ENCODE measurements around the gene BTN3A1. TPM values are rescaled to one million over a fixed set of nuclear protein-coding genes. Genes with fewer than 3 reads are reported as not detected.
A peak's percentile ranks its signal among the peaks of the same experiment; 100 is the strongest.
"Not testable (repeated sequence)": the region's sequence is repeated elsewhere in the genome, so short reads cannot be mapped to it uniquely, and the experiment has no call there.

The BTN3A1 gene
- total and polyA plus RNA-seq, 5 donors, result 4.4 to 11.2 (median 10.5) TPM

- intact Hi-C loops (cut with DNase I), result no loop called here
- H3K4me3 ChIP-seq (ENCODE audit: low read length), result no peak overlapping the region
- ATAC-seq (no peak), DNase-seq (no peak)
- H3K27me3 ChIP-seq (ENCODE audit: control insufficient read depth, insufficient read depth), result no peaks in the 10 kb centered on the region
- H3K9me3 ChIP-seq (ENCODE audit: control insufficient read depth, low read length), result no peaks in the 10 kb centered on the region
- no peak overlapping the region for H3K27ac ChIP-seq (ENCODE audit: low read length)
- peaks cover 7% of the 10 kb centered on the region for H3K4me1 ChIP-seq (ENCODE audit: control insufficient read depth, insufficient read depth, low read length)
- 94% methylated on average over 3 of the region's 3 CpGs for WGBS
These were observed 39.2 kb upstream of the BTN3A1 start for GRCh38 chr6:26362836-26363220.

- peak overlapping the region; percentile 98 for H3K4me3 ChIP-seq (ENCODE audit: low read length)
These were observed 38.0 kb upstream of the BTN3A1 start for GRCh38 chr6:26363882-26364701.

GRCh38 chr6:26365633-26365995, 36.5 kb upstream of the BTN3A1 start:
- Histone ChIP-seq H3K9me3 (ENCODE audit: control insufficient read depth, low read length) (no peaks in the 10 kb centered on the region), H3K4me3 (ENCODE audit: low read length) (peak overlapping the region; percentile 98), H3K27me3 (ENCODE audit: control insufficient read depth, insufficient read depth) (no peaks in the 10 kb centered on the region), H3K4me1 (ENCODE audit: control insufficient read depth, insufficient read depth, low read length) (peaks cover 7% of the 10 kb centered on the region), H3K27ac (ENCODE audit: low read length) (peak overlapping the region; percentile 95)
- ATAC-seq (no peak), DNase-seq (no peak)
- 0% methylated on average over 1 of the region's 1 CpG for WGBS
- intact Hi-C loops (cut with DNase I), result no loop called here

More at GRCh38 chr6:26363882-26364701, 38.0 kb upstream of the BTN3A1 start:
- WGBS, result 50% methylated on average over 6 of the region's 6 CpGs
- no peak for ATAC-seq
- intact Hi-C loops (cut with DNase I), result no loop called here
- DNase-seq, result no peak
- Histone ChIP-seq H3K4me1 (ENCODE audit: control insufficient read depth, insufficient read depth, low read length) (peaks cover 7% of the 10 kb centered on the region), H3K27ac (ENCODE audit: low read length) (peak overlapping the region; percentile 85), H3K9me3 (ENCODE audit: control insufficient read depth, low read length) (no peaks in the 10 kb centered on the region), H3K27me3 (ENCODE audit: control insufficient read depth, insufficient read depth) (no peaks in the 10 kb centered on the region)

- Histone ChIP-seq H3K9me3 (ENCODE audit: control insufficient read depth, low read length) (no peaks in the 10 kb centered on the region), H3K27ac (ENCODE audit: low read length) (no peak overlapping the region), H3K4me1 (ENCODE audit: control insufficient read depth, insufficient read depth, low read length) (peaks cover 7% of the 10 kb centered on the region), H3K27me3 (ENCODE audit: control insufficient read depth, insufficient read depth) (no peaks in the 10 kb centered on the region), H3K4me3 (ENCODE audit: low read length) (no peak overlapping the region)
- DNase-seq, result no peak
- no peak for ATAC-seq
- WGBS, result 78% methylated on average over 1 of the region's 1 CpG
- intact Hi-C loops (cut with DNase I), result no loop called here
These were observed 35.6 kb upstream of the BTN3A1 start for GRCh38 chr6:26366504-26366903.

- H3K9me3 ChIP-seq (ENCODE audit: control insufficient read depth, low read length), result no peaks in the 10 kb centered on the region
- ATAC-seq (no peak), DNase-seq (no peak)
- WGBS, result 84% methylated on average over 3 of the region's 3 CpGs
- no peak overlapping the region for H3K27ac ChIP-seq (ENCODE audit: low read length)
- H3K4me1 ChIP-seq (ENCODE audit: control insufficient read depth, insufficient read depth, low read length), result peaks cover 7% of the 10 kb centered on the region
- no peaks in the 10 kb centered on the region for H3K27me3 ChIP-seq (ENCODE audit: control insufficient read depth, insufficient read depth)
- intact Hi-C loops (cut with DNase I), result no loop called here
- no peak overlapping the region for H3K4me3 ChIP-seq (ENCODE audit: low read length)
These were observed 35.0 kb upstream of the BTN3A1 start for GRCh38 chr6:26367114-26367513.

- H3K4me1 ChIP-seq (ENCODE audit: control insufficient read depth, insufficient read depth, low read length); H3K9me3 ChIP-seq (ENCODE audit: control insufficient read depth, low read length); DNase-seq; ATAC-seq; intact Hi-C loops (cut with DNase I); H3K27ac ChIP-seq (ENCODE audit: low read length); H3K27me3 ChIP-seq (ENCODE audit: control insufficient read depth, insufficient read depth); H3K4me3 ChIP-seq (ENCODE audit: low read length): not testable (repeated sequence)
- WGBS, result 76% methylated on average over 4 of the region's 4 CpGs
These were observed 30.3 kb upstream of the BTN3A1 start for GRCh38 chr6:26371813-26372212.

- Histone ChIP-seq H3K27ac (ENCODE audit: low read length) (no peak overlapping the region), H3K27me3 (ENCODE audit: control insufficient read depth, insufficient read depth) (no peaks in the 10 kb centered on the region), H3K4me1 (ENCODE audit: control insufficient read depth, insufficient read depth, low read length) (no peaks in the 10 kb centered on the region), H3K4me3 (ENCODE audit: low read length) (no peak overlapping the region), H3K9me3 (ENCODE audit: control insufficient read depth, low read length) (no peaks in the 10 kb centered on the region)
- 86% methylated on average over 12 of the region's 12 CpGs for WGBS
- intact Hi-C loops (cut with DNase I), result no loop called here
- ATAC-seq (peak in 1 of 2 donors; percentile 19), DNase-seq (no peak)
These were observed 29.5 kb upstream of the BTN3A1 start for GRCh38 chr6:26372308-26373144.

GRCh38 chr6:26375270-26375669, 26.8 kb upstream of the BTN3A1 start:
- intact Hi-C loops (cut with DNase I), result no loop called here
- ATAC-seq, result no peak
- no peaks in the 10 kb centered on the region for H3K9me3 ChIP-seq (ENCODE audit: control insufficient read depth, low read length)
- WGBS, result 43% methylated on average over 3 of the region's 3 CpGs
- H3K4me3 ChIP-seq (ENCODE audit: low read length), result no peak overlapping the region
- no peaks in the 10 kb centered on the region for H3K4me1 ChIP-seq (ENCODE audit: control insufficient read depth, insufficient read depth, low read length)
- no peak for DNase-seq
- no peak overlapping the region for H3K27ac ChIP-seq (ENCODE audit: low read length)
- no peaks in the 10 kb centered on the region for H3K27me3 ChIP-seq (ENCODE audit: control insufficient read depth, insufficient read depth)

- DNase-seq (no peak), ATAC-seq (no peak)
- Histone ChIP-seq H3K4me1 (ENCODE audit: control insufficient read depth, insufficient read depth, low read length) (no peaks in the 10 kb centered on the region), H3K4me3 (ENCODE audit: low read length) (no peak overlapping the region), H3K27me3 (ENCODE audit: control insufficient read depth, insufficient read depth) (no peaks in the 10 kb centered on the region), H3K9me3 (ENCODE audit: control insufficient read depth, low read length) (no peaks in the 10 kb centered on the region), H3K27ac (ENCODE audit: low read length) (no peak overlapping the region)
- 45% methylated on average over 3 of the region's 3 CpGs for WGBS
- intact Hi-C loops (cut with DNase I), result no loop called here
These were observed 24.4 kb upstream of the BTN3A1 start for GRCh38 chr6:26377719-26378118.

- H3K9me3 ChIP-seq (ENCODE audit: control insufficient read depth, low read length); H3K4me1 ChIP-seq (ENCODE audit: control insufficient read depth, insufficient read depth, low read length); DNase-seq; ATAC-seq; H3K4me3 ChIP-seq (ENCODE audit: low read length); H3K27ac ChIP-seq (ENCODE audit: low read length); intact Hi-C loops (cut with DNase I); H3K27me3 ChIP-seq (ENCODE audit: control insufficient read depth, insufficient read depth): not testable (repeated sequence)
These were observed 23.9 kb upstream of the BTN3A1 start for GRCh38 chr6:26378143-26378542.

GRCh38 chr6:26379292-26379691, 22.8 kb upstream of the BTN3A1 start:
- H3K27ac ChIP-seq (ENCODE audit: low read length), result no peak overlapping the region
- DNase-seq (no peak), ATAC-seq (no peak)
- H3K27me3 ChIP-seq (ENCODE audit: control insufficient read depth, insufficient read depth), result no peaks in the 10 kb centered on the region
- intact Hi-C loops (cut with DNase I), result no loop called here
- peaks cover 2% of the 10 kb centered on the region for H3K4me1 ChIP-seq (ENCODE audit: control insufficient read depth, insufficient read depth, low read length)
- 56% methylated on average over 3 of the region's 3 CpGs for WGBS
- no peaks in the 10 kb centered on the region for H3K9me3 ChIP-seq (ENCODE audit: control insufficient read depth, low read length)
- H3K4me3 ChIP-seq (ENCODE audit: low read length), result no peak overlapping the region
